Breast epithelium (tissue), 3 donors: Measurements from ENCODE around the gene IMPDH2.

Source experiments
- CTCF ChIP-seq, 3 donors: fragments of 450-650 bp; IDR thresholded peaks; one replicate each; pipeline ENCODE4 v1.5.1; 2016 to 2017; ENCODE audit warnings: antibody characterized with exemption in 3 of 3, mild to moderate bottlenecking in 3 of 3, moderate library complexity in 3 of 3
- POLR2A ChIP-seq: fragments of 450-650 bp; IDR thresholded peaks from one replicate; pipeline ENCODE4 v1.6.1; 2016; ENCODE audit warnings: antibody characterized with exemption, mild to moderate bottlenecking, moderate library complexity

- TF ChIP-seq CTCF (IDR thresholded peaks at IDR 0.05) (no peak), POLR2A (no peak)
Measured at GRCh38 chr3:48989126-48989795, 39.9 kb downstream of the IMPDH2 start.
